ENCODE results near the gene TMEM244. TPM values are rescaled to one million over a fixed set of nuclear protein-coding genes. Genes with fewer than 3 reads are reported as not detected.

The TMEM244 gene
- total and polyA plus RNA-seq, 9 of the 15 experiments (the other 6 are each of a cell fraction or from before 2014, with no cell fraction given): not detected

DNA sequence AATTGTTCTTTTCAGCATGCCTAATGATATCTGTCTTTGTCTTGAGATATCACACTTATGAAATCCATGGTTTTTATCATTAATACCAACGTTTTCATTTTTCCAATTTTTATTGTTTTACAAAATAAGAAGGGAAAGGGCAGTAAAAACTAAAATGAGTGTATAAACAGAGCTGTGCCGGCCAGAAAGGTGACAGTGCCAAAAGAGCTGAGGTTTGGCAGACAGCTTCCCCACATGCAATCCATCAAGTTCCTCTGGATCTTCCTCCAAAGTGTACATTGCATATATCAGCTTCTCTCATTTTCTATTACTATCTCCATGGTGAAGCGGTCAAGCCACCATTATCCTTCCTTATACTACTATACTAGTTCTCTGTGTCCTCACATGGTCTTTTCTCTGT, 10.1 kb upstream of the TMEM244 start:
- no peak for DNase-seq (ENCODE audit: extremely low read depth in 1 of 4, low spot score in 3 of 4)
- in situ Hi-C loops (cut with MboI) (loop anchor here (10.0 kb wide), 1 partner anchor 276 kb away; no protein-coding TSS in a partner anchor), intact Hi-C loops (cut with micrococcal nuclease) (no loop called here)
- no peaks in the 10 kb centered on the region for H3K36me3 ChIP-seq (ENCODE audit: control insufficient read depth, insufficient read depth, low read length)
- no peaks in the 10 kb centered on the region for H3K27me3 ChIP-seq (ENCODE audit: control insufficient read depth in 2 of 2, insufficient read depth in 2 of 2, low read length in 2 of 2)
- no peaks in the 10 kb centered on the region for H4K20me1 ChIP-seq (replicated peaks; ENCODE audit: control insufficient read depth, insufficient read depth, low read length)
- no peaks in the 10 kb centered on the region for H3K9me3 ChIP-seq (replicated peaks; ENCODE audit: control insufficient read depth, insufficient read depth, low read depth, low read length)
- H3K79me2 ChIP-seq (ENCODE audit: control insufficient read depth, insufficient read depth, low read length): no peaks in the 10 kb centered on the region
- H3K4me3 ChIP-seq: no peak overlapping the region
- H2AFZ ChIP-seq (ENCODE audit: low read depth, low read length): no peak overlapping the region
- BruUV-seq (replicated peaks): no TSS peak
- 7% methylated on average over 3 of the region's 3 CpGs for WGBS (ENCODE audit: insufficient coverage, low coverage, missing lambda C conversion rate)
- FAIRE-seq: no peak
- no peaks in the 10 kb centered on the region for H3K9me1 ChIP-seq (ENCODE audit: control insufficient read depth, insufficient read depth, low read length)
- no peak overlapping the region for H3K4me2 ChIP-seq (ENCODE audit: insufficient read depth, low read length)
- no peak for ATAC-seq
- ChIA-PET CTCF (ENCODE audit: low intra/inter-chr PET ratio) (no interaction called here), POLR2A (no interaction called here)
- H3K4me1 ChIP-seq (replicated peaks in 1 of 2; ENCODE audit: control insufficient read depth in 2 of 2, insufficient read depth in 2 of 2, low read length in 2 of 2): no peaks in the 10 kb centered on the region
- no peak for TF ChIP-seq NCOA4 (IDR thresholded peaks at IDR 0.05; ENCODE audit: partially characterized antibody)
- no peak for TF ChIP-seq ZNF518B (CRISPR knock-in tag; IDR thresholded peaks at IDR 0.05)
- TF ChIP-seq, protein P1, sequence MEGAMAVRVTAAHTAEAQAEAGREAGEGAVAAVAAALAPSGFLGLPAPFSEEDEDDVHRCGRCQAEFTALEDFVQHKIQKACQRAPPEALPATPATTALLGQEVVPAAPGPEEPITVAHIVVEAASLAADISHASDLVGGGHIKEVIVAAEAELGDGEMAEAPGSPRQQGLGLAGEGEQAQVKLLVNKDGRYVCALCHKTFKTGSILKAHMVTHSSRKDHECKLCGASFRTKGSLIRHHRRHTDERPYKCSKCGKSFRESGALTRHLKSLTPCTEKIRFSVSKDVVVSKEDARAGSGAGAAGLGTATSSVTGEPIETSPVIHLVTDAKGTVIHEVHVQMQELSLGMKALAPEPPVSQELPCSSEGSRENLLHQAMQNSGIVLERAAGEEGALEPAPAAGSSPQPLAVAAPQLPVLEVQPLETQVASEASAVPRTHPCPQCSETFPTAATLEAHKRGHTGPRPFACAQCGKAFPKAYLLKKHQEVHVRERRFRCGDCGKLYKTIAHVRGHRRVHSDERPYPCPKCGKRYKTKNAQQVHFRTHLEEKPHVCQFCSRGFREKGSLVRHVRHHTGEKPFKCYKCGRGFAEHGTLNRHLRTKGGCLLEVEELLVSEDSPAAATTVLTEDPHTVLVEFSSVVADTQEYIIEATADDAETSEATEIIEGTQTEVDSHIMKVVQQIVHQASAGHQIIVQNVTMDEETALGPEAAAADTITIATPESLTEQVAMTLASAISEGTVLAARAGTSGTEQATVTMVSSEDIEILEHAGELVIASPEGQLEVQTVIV (CRISPR knock-in tag; IDR thresholded peaks at IDR 0.05; ENCODE audit: borderline replicate concordance): no peak
- TF ChIP-seq CBFB (CRISPR knock-in tag; IDR thresholded peaks at IDR 0.05): no peak
- TF ChIP-seq TARDBP (IDR thresholded peaks at IDR 0.05): no peak
- TF ChIP-seq GABPA (tag; conservative IDR thresholded peaks at IDR 0.05; ENCODE audit: low read depth): no peak
- H3K9ac ChIP-seq (ENCODE audit: insufficient read depth in 1 of 2, low read depth in 2 of 2, low read length in 2 of 2): no peak overlapping the region
- no peak overlapping the region for H3K27ac ChIP-seq (ENCODE audit: extremely low read depth, low read depth, low read length)

Measured in K562 (cell line).